GM18511 (cell line): ENCODE results near the gene SIM2.

Source experiments
- ATAC-seq: cut with Tn5 transposase; IDR thresholded peaks from one replicate; pipeline ENCODE4 v1.9.1; 2021; ENCODE audit warnings: mild to moderate bottlenecking, moderate library complexity; ENCODE audit not compliant: unreplicated experiment

SIM2 gene

GRCh38 chr21:36699546-36700294 lies 805 bp downstream of the SIM2 start:
- ATAC-seq: no peak

- ATAC-seq: no peak
These were observed 1.5 kb downstream of the SIM2 start for GRCh38 chr21:36700295-36700970.

- no peak for ATAC-seq
These were observed 2.2 kb downstream of the SIM2 start for GRCh38 chr21:36700971-36701755.

- no peak for ATAC-seq
These were observed 3.1 kb downstream of the SIM2 start for GRCh38 chr21:36701756-36702621.

GRCh38 chr21:36702622-36702968 lies 3.7 kb downstream of the SIM2 start:
- ATAC-seq: no peak

- ATAC-seq: no peak
These were observed 4.2 kb downstream of the SIM2 start for GRCh38 chr21:36703123-36703522.

- no peak for ATAC-seq
These were observed 4.8 kb downstream of the SIM2 start for GRCh38 chr21:36703626-36704280.

- ATAC-seq: no peak
These were observed 5.5 kb downstream of the SIM2 start for GRCh38 chr21:36704281-36704957.

GRCh38 chr21:36704958-36705678 lies 6.2 kb downstream of the SIM2 start:
- ATAC-seq: no peak

GRCh38 chr21:36705679-36706481 lies 7.0 kb downstream of the SIM2 start:
- ATAC-seq: no peak

GRCh38 chr21:36706482-36706852 lies 7.6 kb downstream of the SIM2 start:
- no peak for ATAC-seq

GRCh38 chr21:36706951-36707762 lies 8.2 kb downstream of the SIM2 start:
- ATAC-seq: no peak

GRCh38 chr21:36707763-36708285 lies 8.9 kb downstream of the SIM2 start:
- ATAC-seq: no peak

GRCh38 chr21:36708286-36709029 lies 9.5 kb downstream of the SIM2 start:
- ATAC-seq: no peak

- no peak for ATAC-seq
These were observed 10.3 kb downstream of the SIM2 start for GRCh38 chr21:36709030-36709867.
